OCI-LY1 (cell line): ENCODE results near the gene NKAIN2.

Experiments
- CTCF ChIP-seq: fragments of 200-600 bp; sonication (generic), shearing (Covaris generic); IDR thresholded peaks from 2 replicates; pipeline ENCODE4 v1.5.1; 2017; ENCODE audit warnings: mild to moderate bottlenecking, antibody characterized with exemption, low read length, moderate library complexity, mixed read lengths
- EZH2 ChIP-seq: fragments of 200-600 bp; sonication (generic), shearing (Covaris generic); IDR thresholded peaks from 2 replicates; pipeline ENCODE4 v1.8.0; 2017; ENCODE audit warnings: borderline replicate concordance, mixed run types, mild to moderate bottlenecking, antibody characterized with exemption, low read length, moderate library complexity, mixed read lengths

- TF ChIP-seq CTCF = no peak
- TF ChIP-seq EZH2 = no peak
These were observed 37.6 kb downstream of the NKAIN2 start for GRCh38 chr6:123841067-123841896.
